H9 (cell line): Measurements from ENCODE around the gene TMCC2. TPM values are rescaled to one million over a fixed set of nuclear protein-coding genes. Genes with fewer than 3 reads are reported as not detected.

ENCODE experiments used
- DNase-seq: peaks from one replicate; pipeline ENCODE4 v3.0.0-alpha.2; 2017
- H2AFZ ChIP-seq: one replicate; pipeline ENCODE4 v1.6.1; 2013; ENCODE audit warnings: mild to moderate bottlenecking, low read length, control low read depth, moderate library complexity
- H2AK5ac ChIP-seq: 2 replicates; pipeline ENCODE4 v1.6.1; 2013; ENCODE audit warnings: low read length, control low read depth, mixed read lengths; ENCODE audit not compliant: insufficient read length
- H2BK120ac ChIP-seq: one replicate; pipeline ENCODE4 v1.6.1; 2013; ENCODE audit warnings: low read depth, mild to moderate bottlenecking, low read length, control low read depth, inconsistent platforms; ENCODE audit not compliant: poor library complexity, severe bottlenecking
- H2BK12ac ChIP-seq: 2 replicates; pipeline ENCODE4 v1.6.1; 2013; ENCODE audit warnings: low read length, control low read depth, mixed read lengths, low read depth; ENCODE audit not compliant: insufficient read length
- H2BK15ac ChIP-seq: 2 replicates; pipeline ENCODE4 v1.6.1; 2013; ENCODE audit warnings: low read depth, low read length, control low read depth
- H2BK20ac ChIP-seq: one replicate; pipeline ENCODE4 v1.6.1; 2013; ENCODE audit warnings: low read depth, mild to moderate bottlenecking, low read length, control low read depth, inconsistent platforms; ENCODE audit not compliant: poor library complexity, severe bottlenecking
- H2BK5ac ChIP-seq: 2 replicates; pipeline ENCODE4 v1.6.1; 2013; ENCODE audit warnings: low read length, control low read depth, mixed read lengths; ENCODE audit not compliant: insufficient read length
- H3K14ac ChIP-seq: 2 replicates; pipeline ENCODE4 v1.6.1; 2013; ENCODE audit warnings: low read length, control low read depth; ENCODE audit not compliant: insufficient read depth
- H3K18ac ChIP-seq: 2 replicates; pipeline ENCODE4 v1.6.1; 2013; ENCODE audit warnings: low read depth, mild to moderate bottlenecking, mixed read lengths, low read length, control low read depth; ENCODE audit not compliant: insufficient read length
- H3K23ac ChIP-seq: 2 replicates; pipeline ENCODE4 v1.6.1; 2013; ENCODE audit warnings: low read length, control low read depth, mixed read lengths, low read depth; ENCODE audit not compliant: insufficient read length
- H3K23me2 ChIP-seq: 2 replicates; pipeline ENCODE4 v1.6.1; 2013; ENCODE audit warnings: low read depth, mild to moderate bottlenecking, mixed read lengths, low read length, control low read depth; ENCODE audit not compliant: insufficient read length, poor library complexity, severe bottlenecking
- H3K27ac ChIP-seq: 2 replicates; pipeline ENCODE4 v1.5.1; 2013; ENCODE audit warnings: low read length, control low read depth, mixed read lengths, low read depth; ENCODE audit not compliant: insufficient read length
- H3K27me3 ChIP-seq: 2 replicates; pipeline ENCODE4 v1.6.1; 2013; ENCODE audit warnings: low read length, control low read depth, inconsistent platforms; ENCODE audit not compliant: insufficient read depth
- H3K4ac ChIP-seq: 2 replicates; pipeline ENCODE4 v1.6.1; 2013; ENCODE audit warnings: low read depth, mild to moderate bottlenecking, control low read depth, inconsistent platforms, low read length, moderate library complexity
- H3K4me1 ChIP-seq: 2 replicates; pipeline ENCODE4 v1.6.1; 2013; ENCODE audit warnings: low read length, control low read depth, inconsistent platforms; ENCODE audit not compliant: insufficient read depth
- H3K4me2 ChIP-seq: 2 replicates; pipeline ENCODE4 v1.6.1; 2013; ENCODE audit warnings: low read length, control low read depth, mixed read lengths; ENCODE audit not compliant: insufficient read length, insufficient read depth
- H3K56ac ChIP-seq: 2 replicates; pipeline ENCODE4 v1.6.1; 2013; ENCODE audit warnings: low read depth, mild to moderate bottlenecking, mixed read lengths, low read length, control low read depth; ENCODE audit not compliant: insufficient read length
- H3K79me1 ChIP-seq: 2 replicates; pipeline ENCODE4 v1.6.1; 2013; ENCODE audit warnings: low read depth, mild to moderate bottlenecking, moderate library complexity, low read length, control low read depth, inconsistent platforms; ENCODE audit not compliant: insufficient read depth, poor library complexity, severe bottlenecking
- H3K79me2 ChIP-seq: 2 replicates; pipeline ENCODE4 v1.6.1; 2013; ENCODE audit warnings: low read length, control low read depth, inconsistent platforms; ENCODE audit not compliant: insufficient read depth
- H3K9ac ChIP-seq: 2 replicates; pipeline ENCODE4 v1.6.1; 2013; ENCODE audit warnings: low read length, control low read depth, mixed read lengths; ENCODE audit not compliant: insufficient read length; ENCODE audit errors: extremely low read depth
- H3K9me3 ChIP-seq: one replicate; pipeline ENCODE4 v1.6.1; 2013; ENCODE audit warnings: low read depth, low read length, inconsistent platforms; ENCODE audit not compliant: control insufficient read depth
- H3T11ph ChIP-seq: one replicate; pipeline ENCODE4 v1.6.1; 2013; ENCODE audit warnings: mild to moderate bottlenecking, low read length, control low read depth, inconsistent platforms
- H4K20me1 ChIP-seq: one replicate; pipeline ENCODE4 v1.6.1; 2013; ENCODE audit not compliant: control insufficient read depth, insufficient read length, insufficient read depth
- H4K5ac ChIP-seq: 2 replicates; pipeline ENCODE4 v1.6.1; 2013; ENCODE audit warnings: low read depth, mild to moderate bottlenecking, mixed read lengths, low read length, control low read depth; ENCODE audit not compliant: insufficient read length
- H4K8ac ChIP-seq: replicated peaks from 2 replicates; pipeline ENCODE4 v1.6.1; 2013; ENCODE audit warnings: low read length, control low read depth, mixed read lengths, low read depth; ENCODE audit not compliant: insufficient read length
- H4K91ac ChIP-seq: 2 replicates; pipeline ENCODE4 v1.6.1; 2013; ENCODE audit warnings: low read depth, mild to moderate bottlenecking, moderate library complexity, mixed read lengths, low read length, control low read depth; ENCODE audit not compliant: insufficient read length
- H3K27ac Mint-ChIP-seq, 3 experiments: 2 replicates in 2 of 3; 3 replicates in 1 of 3; pipeline ENCODE4 v1.8.0; 2020 to 2021; ENCODE audit warnings: mixed read lengths in 3 of 3, mild to moderate bottlenecking in 1 of 3, moderate library complexity in 1 of 3
- H3K27me3 Mint-ChIP-seq: 2 replicates; pipeline ENCODE4 v1.8.0; 2021; ENCODE audit warnings: low read depth, mild to moderate bottlenecking, moderate library complexity, mixed read lengths
- H3K36me3 Mint-ChIP-seq, 3 experiments: 2 replicates in 2 of 3; 3 replicates in 1 of 3; pipeline ENCODE4 v1.8.0; 2020 to 2021; ENCODE audit warnings: low read depth in 3 of 3, mixed read lengths in 3 of 3; ENCODE audit not compliant: insufficient read depth in 1 of 3
- H3K4me1 Mint-ChIP-seq, 2 experiments: 2 replicates each; pipeline ENCODE4 v1.8.0; 2020; ENCODE audit warnings: mixed read lengths in 2 of 2
- H3K4me3 Mint-ChIP-seq, 2 experiments: 2 replicates in 1 of 2; 3 replicates in 1 of 2; pipeline ENCODE4 v1.8.0; 2020 to 2021; ENCODE audit warnings: mild to moderate bottlenecking in 2 of 2, mixed read lengths in 2 of 2, moderate library complexity in 1 of 2
- H3K9me3 Mint-ChIP-seq, 2 experiments: 2 replicates in 1 of 2; 3 replicates in 1 of 2; pipeline ENCODE4 v1.8.0; 2020; ENCODE audit warnings: mild to moderate bottlenecking in 2 of 2, mixed read lengths in 2 of 2, moderate library complexity in 1 of 2
- CTCF ChIP-seq: fragments of 200-600 bp; sonication (generic); conservative IDR thresholded peaks from 3 replicates; pipeline ENCODE4 v1.8.0; 2021; ENCODE audit warnings: antibody characterized with exemption, mild to moderate bottlenecking
- WGBS: extraction: QIAGEN DNeasy Blood & Tissue Kit; methylation state at CpG from one replicate; pipeline ENCODE4 v1.1.7; 2013; ENCODE audit warnings: missing lambda C conversion rate, low lambda C conversion rate, mixed read lengths; ENCODE audit not compliant: insufficient read length; ENCODE audit errors: extremely low coverage; 5-methylcytosine and 5-hydroxymethylcytosine counted together
- total RNA-seq: library from RNA; stranded (reverse); gene quantifications from 2 replicates; pipeline ENCODE4 v1.2.1, GENCODE V29; 2021

The TMCC2 gene
- total RNA-seq, 1 experiment from 2014 or later, result 11.7 TPM

- no peaks in the 10 kb centered on the region for H3K9me3 ChIP-seq
- H3K23ac ChIP-seq, result no peak overlapping the region
- H3K27ac ChIP-seq, result no peak overlapping the region
- Mint-ChIP-seq H3K4me3 (no peak overlapping the region; a peak in 1 of 5 replicates), H3K4me1 (peaks cover 82 to 86% of the 10 kb centered on the region in 2 experiments), H3K27me3 (peaks cover 8% of the 10 kb centered on the region; the same call in 1 of the 2 replicates), H3K9me3 (peaks cover 0 to 6% of the 10 kb centered on the region in 2 experiments; a peak in 2 of 5 replicates), H3K36me3 (peaks cover 5 to 33% (median 22%) of the 10 kb centered on the region in 3 experiments), H3K27ac (0 out of 7 replicates have a peak overlapping the region, but pooled peaks of 1 of the 3 experiments have one; percentile 17)
- H2AFZ ChIP-seq, result no peak overlapping the region
- no peak overlapping the region for H3K9ac ChIP-seq
- H3K4ac ChIP-seq, result no peak overlapping the region
- no peak overlapping the region for H2BK20ac ChIP-seq
- H4K5ac ChIP-seq, result no peak overlapping the region
- no peak overlapping the region for H3T11ph ChIP-seq
- H2BK120ac ChIP-seq, result no peak overlapping the region
- no peak overlapping the region; the same call in 1 of the 2 replicates for H3K14ac ChIP-seq
- H4K20me1 ChIP-seq, result no peaks in the 10 kb centered on the region
- no peak for DNase-seq
- no peak overlapping the region for H2BK12ac ChIP-seq
- peaks cover 38% of the 10 kb centered on the region for H3K4me1 ChIP-seq
- H2AK5ac ChIP-seq, result no peak overlapping the region
- H3K79me1 ChIP-seq, result peaks cover under 1% of the 10 kb centered on the region
- H2BK15ac ChIP-seq, result no peak overlapping the region
- no peak overlapping the region for H4K8ac ChIP-seq
- no peaks in the 10 kb centered on the region for H3K27me3 ChIP-seq
- H3K56ac ChIP-seq, result no peak overlapping the region
- WGBS, result no CpG with 5 or more reads among the region's 7 CpGs
- H3K18ac ChIP-seq, result no peak overlapping the region
- H3K79me2 ChIP-seq, result peaks cover 38% of the 10 kb centered on the region; the same call in 1 of the 2 replicates
- no peak overlapping the region for H3K4me2 ChIP-seq
- H2BK5ac ChIP-seq, result no peak overlapping the region
- peaks cover 14% of the 10 kb centered on the region for H3K23me2 ChIP-seq
- no peak for TF ChIP-seq CTCF
- no peak overlapping the region for H4K91ac ChIP-seq
Measured at GRCh38 chr1:205317311-205317917, 89.7 kb downstream of the TMCC2 start.
